ENCODE results near the gene SLC34A3. TPM values are rescaled to one million over a fixed set of nuclear protein-coding genes. Genes with fewer than 3 reads are reported as not detected.

The SLC34A3 gene
- total and polyA plus RNA-seq, 2 donors (not counting 1 experiment from before 2014, with no cell fraction given), result not detected

- TF ChIP-seq EZH2 (IDR thresholded peaks at IDR 0.05; ENCODE audit: borderline replicate concordance, insufficient read depth, low read depth, low read length, poor library complexity, severe bottlenecking) (no peak), CTCF (IDR thresholded peaks at IDR 0.05) (no peak)
- Histone ChIP-seq H3K4me2 (replicated peaks; ENCODE audit: low read depth, low read length, poor library complexity, severe bottlenecking) (no peak overlapping the region), H3K79me2 (ENCODE audit: control insufficient read depth, insufficient read depth, low read length) (peaks cover 4% of the 10 kb centered on the region), H3K27ac (ENCODE audit: low read length in 2 of 2) (no peak overlapping the region), H4K20me1 (ENCODE audit: control insufficient read depth, insufficient read depth, low read length, poor library complexity, severe bottlenecking) (no peaks in the 10 kb centered on the region), H2AFZ (ENCODE audit: insufficient read depth, low read depth, low read length, poor library complexity, severe bottlenecking) (no peak overlapping the region), H3K9me3 (ENCODE audit: control extremely low read depth in 1 of 3, control insufficient read depth in 2 of 3, insufficient read depth in 1 of 3, low read length in 2 of 3) (no peaks in the 10 kb centered on the region), H3K27me3 (replicated peaks in 1 of 4; ENCODE audit: control extremely low read depth in 1 of 4, control insufficient read depth in 3 of 4, insufficient read depth in 4 of 4, low read length in 3 of 4) (no peaks in the 10 kb centered on the region), H3K4me3 (ENCODE audit: control extremely low read depth in 1 of 5, extremely low read depth in 1 of 5, insufficient read depth in 1 of 5, low read depth in 2 of 5, low read length in 4 of 5) (no peak overlapping the region), H3K36me3 (replicated peaks in 1 of 2; ENCODE audit: control extremely low read depth in 1 of 2, control insufficient read depth in 1 of 2, extremely low read depth in 1 of 2, insufficient read depth in 2 of 2, low read length in 1 of 2) (no peaks in the 10 kb centered on the region), H3K9ac (ENCODE audit: low read length) (no peak overlapping the region), H3K4me1 (ENCODE audit: control insufficient read depth in 2 of 2, insufficient read depth in 2 of 2, low read length in 2 of 2) (no peaks in the 10 kb centered on the region)
- ATAC-seq (ENCODE audit: low read depth) (no peak), DNase-seq (no peak)
- Mint-ChIP-seq H3K9me3 (ENCODE audit: insufficient read depth) (no peaks in the 10 kb centered on the region), H3K27me3 (no peaks in the 10 kb centered on the region), H3K4me1 (peaks cover 1% of the 10 kb centered on the region), H3K27ac (no peak overlapping the region), H3K4me3 (no peak overlapping the region)
- CTCF ChIA-PET, result no interaction called here
- POLR2A ChIA-PET, result no interaction called here
- 93% methylated on average over 21 of the region's 21 CpGs for WGBS (ENCODE audit: insufficient coverage)
- intact Hi-C loops (cut with micrococcal nuclease), result no loop called here
These were observed 18.2 kb upstream of the SLC34A3 start for GRCh38 chr9:137212520-137212919.

GRCh38 chr9:137213160-137214060, 17.3 kb upstream of the SLC34A3 start:
- Histone ChIP-seq H2AFZ (ENCODE audit: insufficient read depth, low read depth, low read length, poor library complexity, severe bottlenecking) (no peak overlapping the region), H3K79me2 (ENCODE audit: control insufficient read depth, insufficient read depth, low read length) (peaks cover 3% of the 10 kb centered on the region), H4K20me1 (ENCODE audit: control insufficient read depth, insufficient read depth, low read length, poor library complexity, severe bottlenecking) (no peaks in the 10 kb centered on the region), H3K36me3 (replicated peaks in 1 of 2; ENCODE audit: control extremely low read depth in 1 of 2, control insufficient read depth in 1 of 2, extremely low read depth in 1 of 2, insufficient read depth in 2 of 2, low read length in 1 of 2) (no peaks in the 10 kb centered on the region), H3K4me2 (replicated peaks; ENCODE audit: low read depth, low read length, poor library complexity, severe bottlenecking) (no peak overlapping the region), H3K4me1 (ENCODE audit: control insufficient read depth in 2 of 2, insufficient read depth in 2 of 2, low read length in 2 of 2) (no peaks in the 10 kb centered on the region), H3K4me3 (ENCODE audit: control extremely low read depth in 1 of 5, extremely low read depth in 1 of 5, insufficient read depth in 1 of 5, low read depth in 2 of 5, low read length in 4 of 5) (no peak overlapping the region), H3K9ac (ENCODE audit: low read length) (no peak overlapping the region), H3K27ac (ENCODE audit: low read length in 2 of 2) (no peak overlapping the region), H3K9me3 (ENCODE audit: control extremely low read depth in 1 of 3, control insufficient read depth in 2 of 3, insufficient read depth in 1 of 3, low read length in 2 of 3) (no peaks in the 10 kb centered on the region), H3K27me3 (replicated peaks in 1 of 4; ENCODE audit: control extremely low read depth in 1 of 4, control insufficient read depth in 3 of 4, insufficient read depth in 4 of 4, low read length in 3 of 4) (no peaks in the 10 kb centered on the region)
- DNase-seq, result no peak
- intact Hi-C loops (cut with micrococcal nuclease), result no loop called here
- Mint-ChIP-seq H3K4me1 (no peaks in the 10 kb centered on the region), H3K4me3 (no peak overlapping the region), H3K27ac (no peak overlapping the region), H3K9me3 (ENCODE audit: insufficient read depth) (no peaks in the 10 kb centered on the region), H3K27me3 (no peaks in the 10 kb centered on the region)
- ChIA-PET CTCF (no interaction called here), POLR2A (interaction anchor here (1.2 kb wide), 1 partner anchor 10 kb away, joined by 4 read pairs; no protein-coding TSS in a partner anchor)
- TF ChIP-seq EZH2 (IDR thresholded peaks at IDR 0.05; ENCODE audit: borderline replicate concordance, insufficient read depth, low read depth, low read length, poor library complexity, severe bottlenecking) (no peak), CTCF (IDR thresholded peaks at IDR 0.05) (no peak)
- 96% methylated on average over 47 of the region's 49 CpGs for WGBS (ENCODE audit: insufficient coverage)
- no peak for ATAC-seq (ENCODE audit: low read depth)

Data from B cell (primary cell).